ENCODE data around the gene PCA3. TPM values are rescaled to one million over a fixed set of nuclear protein-coding genes. Genes with fewer than 3 reads are reported as not detected.

The PCA3 gene
- total RNA-seq, 1 experiment from 2014 or later = not detected

DNA sequence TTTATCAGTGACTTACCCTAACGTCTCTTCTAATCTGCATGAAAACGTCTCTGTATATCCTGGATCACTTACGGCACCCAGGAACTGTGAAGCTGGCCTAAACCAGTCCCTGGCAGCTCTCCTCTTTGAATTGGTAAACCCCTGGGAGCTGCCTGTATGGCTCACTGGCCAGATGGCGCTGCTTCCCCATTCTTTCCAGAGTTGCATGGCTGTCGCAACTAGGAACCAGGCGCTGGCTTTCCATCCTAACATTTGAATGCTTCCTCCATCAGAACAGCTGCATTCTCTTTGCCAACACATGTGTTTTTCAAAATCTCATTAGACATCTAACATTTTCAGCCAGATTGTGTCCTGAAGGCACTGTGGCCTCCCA, 8.0 kb upstream of the PCA3 start:
- intact Hi-C loops (cut with micrococcal nuclease) = no loop called here
- no peak overlapping the region for H3K4me3 ChIP-seq (replicated peaks in 1 of 2; ENCODE audit: low read depth in 1 of 2, low read length in 2 of 2)
- H3K27me3 ChIP-seq (ENCODE audit: insufficient read depth, low read length) = no peaks in the 10 kb centered on the region; the same call in 1 of the 2 replicates
- H3K79me2 ChIP-seq (ENCODE audit: insufficient read depth, low read length) = no peaks in the 10 kb centered on the region
- CTCF ChIA-PET = interaction anchor here (0.5 to 3.0 kb wide), 3 partner anchors 240 to 395 kb away, joined by 3 to 12 read pairs (median 3); no protein-coding TSS in a partner anchor
- no peaks in the 10 kb centered on the region for H3K4me1 ChIP-seq (ENCODE audit: control insufficient read depth in 1 of 2, insufficient read depth in 2 of 2, low read length in 2 of 2)
- POLR2A ChIA-PET = no interaction called here
- RAD21 ChIA-PET (ENCODE audit: low non-redundant PET in 1 of 2, low total read pairs in 2 of 2, uncharacterized antibody in 2 of 2, unreplicated experiment in 2 of 2) = no interaction called here
- H3K9me3 ChIP-seq (ENCODE audit: control insufficient read depth in 1 of 2, insufficient read depth in 1 of 2, low read depth in 1 of 2, low read length in 2 of 2) = no peaks in the 10 kb centered on the region
- no peak overlapping the region for H2AFZ ChIP-seq (ENCODE audit: low read depth, low read length, poor library complexity, severe bottlenecking)
- no peak overlapping the region for H3K27ac ChIP-seq (ENCODE audit: low read depth, low read length)
- TF ChIP-seq EZH2 (IDR thresholded peaks at IDR 0.05) (no peak), CEBPB (IDR thresholded peaks at IDR 0.05; ENCODE audit: low read depth) (0 out of 2 replicates have a peak, but pooled peaks have one; percentile 19), RAD21 (IDR thresholded peaks at IDR 0.05; ENCODE audit: low read depth) (peak; percentile 46), SIN3A (IDR thresholded peaks at IDR 0.05; ENCODE audit: low read depth) (no peak), SP1 (IDR thresholded peaks at IDR 0.05; ENCODE audit: low read depth) (no peak), ATF3 (IDR thresholded peaks at IDR 0.05) (no peak), YY1 (IDR thresholded peaks at IDR 0.05; ENCODE audit: extremely low read depth, insufficient replicate concordance, low read depth, low read length) (no peak), CTCF (IDR thresholded peaks at IDR 0.05 in 2 of 3, conservative IDR thresholded peaks at IDR 0.05 in 1 of 3; ENCODE audit: borderline replicate concordance in 1 of 3, insufficient read depth in 1 of 3, low read depth in 2 of 3, low read length in 2 of 3) (peak; percentile 23 to 33 (median 23); a peak in 4 of 6 replicates), ELF1 (IDR thresholded peaks at IDR 0.05; ENCODE audit: borderline replicate concordance, low read depth) (no peak), FOSL1 (IDR thresholded peaks at IDR 0.05; ENCODE audit: low read depth) (no peak)
- TF ChIP-seq, protein P1, sequence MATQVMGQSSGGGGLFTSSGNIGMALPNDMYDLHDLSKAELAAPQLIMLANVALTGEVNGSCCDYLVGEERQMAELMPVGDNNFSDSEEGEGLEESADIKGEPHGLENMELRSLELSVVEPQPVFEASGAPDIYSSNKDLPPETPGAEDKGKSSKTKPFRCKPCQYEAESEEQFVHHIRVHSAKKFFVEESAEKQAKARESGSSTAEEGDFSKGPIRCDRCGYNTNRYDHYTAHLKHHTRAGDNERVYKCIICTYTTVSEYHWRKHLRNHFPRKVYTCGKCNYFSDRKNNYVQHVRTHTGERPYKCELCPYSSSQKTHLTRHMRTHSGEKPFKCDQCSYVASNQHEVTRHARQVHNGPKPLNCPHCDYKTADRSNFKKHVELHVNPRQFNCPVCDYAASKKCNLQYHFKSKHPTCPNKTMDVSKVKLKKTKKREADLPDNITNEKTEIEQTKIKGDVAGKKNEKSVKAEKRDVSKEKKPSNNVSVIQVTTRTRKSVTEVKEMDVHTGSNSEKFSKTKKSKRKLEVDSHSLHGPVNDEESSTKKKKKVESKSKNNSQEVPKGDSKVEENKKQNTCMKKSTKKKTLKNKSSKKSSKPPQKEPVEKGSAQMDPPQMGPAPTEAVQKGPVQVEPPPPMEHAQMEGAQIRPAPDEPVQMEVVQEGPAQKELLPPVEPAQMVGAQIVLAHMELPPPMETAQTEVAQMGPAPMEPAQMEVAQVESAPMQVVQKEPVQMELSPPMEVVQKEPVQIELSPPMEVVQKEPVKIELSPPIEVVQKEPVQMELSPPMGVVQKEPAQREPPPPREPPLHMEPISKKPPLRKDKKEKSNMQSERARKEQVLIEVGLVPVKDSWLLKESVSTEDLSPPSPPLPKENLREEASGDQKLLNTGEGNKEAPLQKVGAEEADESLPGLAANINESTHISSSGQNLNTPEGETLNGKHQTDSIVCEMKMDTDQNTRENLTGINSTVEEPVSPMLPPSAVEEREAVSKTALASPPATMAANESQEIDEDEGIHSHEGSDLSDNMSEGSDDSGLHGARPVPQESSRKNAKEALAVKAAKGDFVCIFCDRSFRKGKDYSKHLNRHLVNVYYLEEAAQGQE (IDR thresholded peaks at IDR 0.05; ENCODE audit: low read depth) = no peak
- TF ChIP-seq, protein P2, sequence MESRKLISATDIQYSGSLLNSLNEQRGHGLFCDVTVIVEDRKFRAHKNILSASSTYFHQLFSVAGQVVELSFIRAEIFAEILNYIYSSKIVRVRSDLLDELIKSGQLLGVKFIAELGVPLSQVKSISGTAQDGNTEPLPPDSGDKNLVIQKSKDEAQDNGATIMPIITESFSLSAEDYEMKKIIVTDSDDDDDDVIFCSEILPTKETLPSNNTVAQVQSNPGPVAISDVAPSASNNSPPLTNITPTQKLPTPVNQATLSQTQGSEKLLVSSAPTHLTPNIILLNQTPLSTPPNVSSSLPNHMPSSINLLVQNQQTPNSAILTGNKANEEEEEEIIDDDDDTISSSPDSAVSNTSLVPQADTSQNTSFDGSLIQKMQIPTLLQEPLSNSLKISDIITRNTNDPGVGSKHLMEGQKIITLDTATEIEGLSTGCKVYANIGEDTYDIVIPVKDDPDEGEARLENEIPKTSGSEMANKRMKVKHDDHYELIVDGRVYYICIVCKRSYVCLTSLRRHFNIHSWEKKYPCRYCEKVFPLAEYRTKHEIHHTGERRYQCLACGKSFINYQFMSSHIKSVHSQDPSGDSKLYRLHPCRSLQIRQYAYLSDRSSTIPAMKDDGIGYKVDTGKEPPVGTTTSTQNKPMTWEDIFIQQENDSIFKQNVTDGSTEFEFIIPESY (IDR thresholded peaks at IDR 0.05; ENCODE audit: extremely low read depth, insufficient replicate concordance, low read length) = no peak
- no peaks in the 10 kb centered on the region for H3K9me2 ChIP-seq (ENCODE audit: insufficient read depth)
- ATAC-seq = peak; percentile 71; the same call in 1 of the 2 replicates
- H4K20me1 ChIP-seq (ENCODE audit: insufficient read depth) = no peaks in the 10 kb centered on the region
- BruUV-seq (replicated peaks) = no TSS peak
- no peak for DNase-seq (ENCODE audit: low read depth, low spot score)
- H3K9ac ChIP-seq (ENCODE audit: low read length) = no peak overlapping the region
- no peak overlapping the region for H3K4me2 ChIP-seq (ENCODE audit: low read length)
- H3K36me3 ChIP-seq (ENCODE audit: control insufficient read depth in 1 of 2, insufficient read depth in 2 of 2, low read length in 2 of 2) = no peaks in the 10 kb centered on the region
